HepG2 (cell line): ENCODE results near the gene PHLDB1. TPM values are rescaled to one million over a fixed set of nuclear protein-coding genes. Genes with fewer than 3 reads are reported as not detected.

Source experiments
- GATAD1 ChIP-seq: IDR thresholded peaks from 2 replicates; pipeline ENCODE4 v1.6.1; 2016; ENCODE audit warnings: missing genetic modification reagents, missing compliant biosample characterization
- MEIS2 ChIP-seq: sonication (generic); formaldehyde crosslinking; IDR thresholded peaks from 2 replicates; pipeline ENCODE4 v1.9.0; 2021; ENCODE audit warnings: mild to moderate bottlenecking, missing genetic modification reagents
- NFAT5 ChIP-seq: sonication (generic); formaldehyde crosslinking; IDR thresholded peaks from 2 replicates; pipeline ENCODE4 v1.4.0; 2020; ENCODE audit warnings: missing genetic modification reagents
- NFIB ChIP-seq: sonication (generic); formaldehyde crosslinking; IDR thresholded peaks from 2 replicates; pipeline ENCODE4 v1.9.0; 2021; ENCODE audit warnings: missing genetic modification reagents, mild to moderate bottlenecking, borderline replicate concordance
- PAXIP1 ChIP-seq: sonication (generic); formaldehyde crosslinking; conservative IDR thresholded peaks from 2 replicates; pipeline ENCODE4 v1.4.0; 2020; ENCODE audit warnings: mild to moderate bottlenecking, missing genetic modification reagents, moderate library complexity
- POLR2G ChIP-seq: fragments of 200-400 bp; formaldehyde crosslinking; IDR thresholded peaks from 2 replicates; pipeline ENCODE4 v1.6.1; 2018; ENCODE audit warnings: mild to moderate bottlenecking, low read depth, low read length, moderate library complexity
- ZFP90 ChIP-seq: sonication (generic); formaldehyde crosslinking; IDR thresholded peaks from 2 replicates; pipeline ENCODE4 v1.8.0; 2022; ENCODE audit warnings: missing genetic modification reagents, mild to moderate bottlenecking, inconsistent platforms, borderline replicate concordance
- ZKSCAN5 ChIP-seq: sonication (generic); formaldehyde crosslinking; IDR thresholded peaks from 2 replicates; pipeline ENCODE4 v1.5.1; 2020; ENCODE audit warnings: mild to moderate bottlenecking, missing genetic modification reagents
- ZNF747 ChIP-seq: sonication (generic); formaldehyde crosslinking; IDR thresholded peaks from 2 replicates; pipeline ENCODE4 v1.8.1; 2023; ENCODE audit warnings: missing genetic modification reagents, mild to moderate bottlenecking, borderline replicate concordance
- ZZZ3 ChIP-seq: sonication (generic); formaldehyde crosslinking; IDR thresholded peaks from 2 replicates; pipeline ENCODE4 v1.4.0; 2020; ENCODE audit warnings: missing genetic modification reagents, mild to moderate bottlenecking, borderline replicate concordance
- polyA plus RNA-seq, 8 experiments: library from polyadenylated mRNA; depleted of rRNA in 3 of 8; stranded (reverse) in 7 of 8; unstranded in 1 of 8; fragments of >200 nt; fragmentation: Illumina TruSeq in 4 of 8; extraction: Trizol in 4 of 8; gene quantifications; 2 replicates each; pipeline versions ENCODE4 v1.2.1 to v1.2.3, GENCODE V29; 2011 to 2016; ENCODE audit warnings: low read depth in 4 of 8, missing spikeins in 1 of 8, mixed read lengths in 1 of 8; ENCODE audit not compliant: insufficient read depth in 1 of 8
- total RNA-seq, 5 experiments: library from RNA; depleted of rRNA; stranded (reverse); fragments of >200 nt; fragmentation: Illumina TruSeq; extraction: Trizol; gene quantifications; 2 replicates each; pipeline ENCODE4 v1.2.3, GENCODE V29; 2016; ENCODE audit warnings: low read depth in 1 of 5
- TF ChIP-seq, protein P1 (sequence below): sonication (generic); formaldehyde crosslinking; IDR thresholded peaks from 2 replicates; pipeline ENCODE4 v1.5.1; 2020; ENCODE audit warnings: mild to moderate bottlenecking, missing genetic modification reagents, moderate library complexity
- TF ChIP-seq, protein P2 (sequence below): IDR thresholded peaks from 2 replicates; pipeline ENCODE4 v1.6.1; 2012; ENCODE audit warnings: low read depth, low read length, improper control_type of control experiment

Gene PHLDB1
- total and polyA plus RNA-seq, 2 of the 13 experiments (the other 11 are each of a cell fraction or from before 2014, with no cell fraction given), result 13.8 to 14.2 TPM

GRCh38 chr11:118621071-118621783 is 13.8 kb downstream of the PHLDB1 start (continued):
- TF ChIP-seq, protein P1, sequence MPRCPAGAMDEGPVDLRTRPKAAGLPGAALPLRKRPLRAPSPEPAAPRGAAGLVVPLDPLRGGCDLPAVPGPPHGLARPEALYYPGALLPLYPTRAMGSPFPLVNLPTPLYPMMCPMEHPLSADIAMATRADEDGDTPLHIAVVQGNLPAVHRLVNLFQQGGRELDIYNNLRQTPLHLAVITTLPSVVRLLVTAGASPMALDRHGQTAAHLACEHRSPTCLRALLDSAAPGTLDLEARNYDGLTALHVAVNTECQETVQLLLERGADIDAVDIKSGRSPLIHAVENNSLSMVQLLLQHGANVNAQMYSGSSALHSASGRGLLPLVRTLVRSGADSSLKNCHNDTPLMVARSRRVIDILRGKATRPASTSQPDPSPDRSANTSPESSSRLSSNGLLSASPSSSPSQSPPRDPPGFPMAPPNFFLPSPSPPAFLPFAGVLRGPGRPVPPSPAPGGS (CRISPR knock-in tag), result no peak
- TF ChIP-seq POLR2G (peak; percentile 27), ZNF747 (peak; percentile 52; the same call in 1 of the 2 replicates), NFAT5 (CRISPR knock-in tag) (peak; percentile 44; the same call in 1 of the 2 replicates), ZFP90 (peak; percentile 48; the same call in 1 of the 2 replicates), PAXIP1 (CRISPR knock-in tag) (peak; percentile 20; the same call in 1 of the 2 replicates), ZZZ3 (CRISPR knock-in tag) (no peak), NFIB (no peak), GATAD1 (CRISPR knock-in tag) (no peak; the same call in 1 of the 2 replicates), ZKSCAN5 (CRISPR knock-in tag) (peak; percentile 97), MEIS2 (CRISPR knock-in tag) (no peak)
- TF ChIP-seq, protein P2, sequence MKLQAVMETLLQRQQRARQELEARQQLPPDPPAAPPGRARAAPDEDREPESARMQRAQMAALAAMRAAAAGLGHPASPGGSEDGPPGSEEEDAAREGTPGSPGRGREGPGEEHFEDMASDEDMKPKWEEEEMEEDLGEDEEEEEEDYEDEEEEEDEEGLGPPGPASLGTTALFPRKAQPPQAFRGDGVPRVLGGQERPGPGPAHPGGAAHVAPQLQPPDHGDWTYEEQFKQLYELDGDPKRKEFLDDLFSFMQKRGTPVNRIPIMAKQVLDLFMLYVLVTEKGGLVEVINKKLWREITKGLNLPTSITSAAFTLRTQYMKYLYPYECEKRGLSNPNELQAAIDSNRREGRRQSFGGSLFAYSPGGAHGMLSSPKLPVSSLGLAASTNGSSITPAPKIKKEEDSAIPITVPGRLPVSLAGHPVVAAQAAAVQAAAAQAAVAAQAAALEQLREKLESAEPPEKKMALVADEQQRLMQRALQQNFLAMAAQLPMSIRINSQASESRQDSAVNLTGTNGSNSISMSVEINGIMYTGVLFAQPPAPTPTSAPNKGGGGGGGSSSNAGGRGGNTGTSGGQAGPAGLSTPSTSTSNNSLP, result no peak
